ENCODE data around the gene TRIP11. TPM values are rescaled to one million over a fixed set of nuclear protein-coding genes. Genes with fewer than 3 reads are reported as not detected.
A peak's percentile ranks its signal among the peaks of the same experiment; 100 is the strongest.

TRIP11 gene
- total and polyA plus RNA-seq, 2 donors: 6.0 to 20.6 TPM

DNA sequence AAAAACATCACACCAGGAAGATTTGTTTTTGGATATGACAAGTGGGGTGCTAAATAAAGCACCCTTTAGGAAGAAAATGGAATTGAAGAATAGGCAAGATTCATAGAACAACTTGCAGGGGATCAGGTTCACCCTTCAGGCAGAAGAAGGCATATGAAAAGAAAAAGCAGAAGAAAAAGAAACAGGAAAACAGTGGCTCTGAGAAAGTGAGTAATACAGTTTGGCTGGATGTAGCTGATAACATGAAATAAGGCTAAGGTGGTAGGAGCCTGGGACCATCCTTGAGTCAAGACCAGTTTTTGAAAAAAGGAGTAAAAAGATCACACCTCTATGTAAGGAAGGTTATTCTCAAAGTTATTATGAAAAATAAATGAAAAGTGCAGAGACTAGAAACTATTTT, 42.4 kb downstream of the TRIP11 start:
- no peak for DNase-seq (ENCODE audit: low read depth in 6 of 9, low spot score in 9 of 9)
- H3K9me3 ChIP-seq (ENCODE audit: control insufficient read depth in 2 of 2, insufficient read depth in 1 of 2, low read length in 1 of 2): no peaks in the 10 kb centered on the region
- H3K27me3 ChIP-seq (ENCODE audit: control insufficient read depth in 2 of 2, insufficient read depth in 1 of 2, low read length in 1 of 2): no peaks in the 10 kb centered on the region
- H3K4me1 ChIP-seq (ENCODE audit: control insufficient read depth in 2 of 2, insufficient read depth in 2 of 2, low read length in 2 of 2): no peaks in the 10 kb centered on the region
- no peak overlapping the region for H3K4me3 ChIP-seq (ENCODE audit: low read length in 2 of 2)
- no peak overlapping the region for H3K27ac ChIP-seq (ENCODE audit: low read depth in 1 of 2, low read length in 1 of 2)
- peaks cover 7 to 33% of the 10 kb centered on the region in 2 donors for H3K36me3 ChIP-seq (ENCODE audit: control insufficient read depth in 2 of 2, insufficient read depth in 2 of 2, low read length in 1 of 2)

DNA sequence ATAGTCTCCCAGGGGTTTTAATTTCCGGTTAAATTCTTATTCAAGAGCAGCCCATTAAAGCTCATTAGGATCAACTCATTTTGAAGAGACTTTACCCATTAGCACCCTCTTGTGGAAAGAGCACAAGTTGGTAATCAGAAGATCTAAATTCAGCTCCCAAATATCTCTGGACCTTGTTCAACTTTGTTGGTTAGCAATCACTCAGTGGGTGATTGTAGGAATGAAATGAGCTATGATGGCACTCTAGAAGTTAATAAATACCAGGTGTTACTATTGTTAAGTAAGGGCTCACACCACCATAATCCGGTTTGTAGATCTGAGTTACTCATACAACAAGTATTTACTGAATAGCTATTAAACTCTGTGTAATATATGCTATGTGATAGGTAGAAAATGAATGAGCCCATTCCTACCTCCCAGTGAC, 42.9 kb downstream of the TRIP11 start:
- no peaks in the 10 kb centered on the region for H3K9me3 ChIP-seq (ENCODE audit: control insufficient read depth in 2 of 2, insufficient read depth in 1 of 2, low read length in 1 of 2)
- DNase-seq (ENCODE audit: low read depth in 6 of 9, low spot score in 9 of 9): peak; percentile 1 to 63 (median 29)
- WGBS: 71% methylated on average over 2 of the region's 2 CpGs
- no peak overlapping the region for H3K27ac ChIP-seq (ENCODE audit: low read depth in 1 of 2, low read length in 1 of 2)
- peaks cover 12 to 38% of the 10 kb centered on the region in 2 donors for H3K36me3 ChIP-seq (ENCODE audit: control insufficient read depth in 2 of 2, insufficient read depth in 2 of 2, low read length in 1 of 2)
- no peaks in the 10 kb centered on the region for H3K27me3 ChIP-seq (ENCODE audit: control insufficient read depth in 2 of 2, insufficient read depth in 1 of 2, low read length in 1 of 2)
- H3K4me1 ChIP-seq (ENCODE audit: control insufficient read depth in 2 of 2, insufficient read depth in 2 of 2, low read length in 2 of 2): no peaks in the 10 kb centered on the region
- no peak overlapping the region for H3K4me3 ChIP-seq (ENCODE audit: low read length in 2 of 2)

DNA sequence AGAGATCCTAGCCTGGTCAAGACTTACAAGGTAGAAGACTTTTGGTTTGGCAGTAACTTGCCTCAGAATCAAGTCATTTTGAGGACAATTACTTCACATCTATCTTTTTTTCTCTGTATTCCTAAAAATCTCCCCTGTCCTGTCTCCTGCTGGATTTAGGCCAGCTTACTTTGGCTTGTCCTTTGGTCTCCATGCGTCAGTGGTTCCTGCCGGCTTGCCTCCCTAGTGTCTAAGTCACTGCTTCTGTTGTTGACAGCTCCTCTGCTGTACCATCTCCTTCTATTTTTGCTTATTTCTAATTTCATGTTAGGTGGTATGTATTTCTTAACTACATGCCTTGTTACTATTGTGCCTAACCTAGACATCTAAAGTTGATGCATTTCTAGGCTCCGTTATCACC, 52.7 kb downstream of the TRIP11 start:
- Histone ChIP-seq H3K27me3 (ENCODE audit: control insufficient read depth in 2 of 2, insufficient read depth in 1 of 2, low read length in 1 of 2) (no peaks in the 10 kb centered on the region), H3K9me3 (ENCODE audit: control insufficient read depth in 2 of 2, insufficient read depth in 1 of 2, low read length in 1 of 2) (no peaks in the 10 kb centered on the region), H3K27ac (ENCODE audit: low read depth in 1 of 2, low read length in 1 of 2) (no peak overlapping the region), H3K4me1 (ENCODE audit: control insufficient read depth in 2 of 2, insufficient read depth in 2 of 2, low read length in 2 of 2) (no peaks in the 10 kb centered on the region), H3K36me3 (ENCODE audit: control insufficient read depth in 2 of 2, insufficient read depth in 2 of 2, low read length in 1 of 2) (peaks cover 41 to 67% of the 10 kb centered on the region in 2 donors), H3K4me3 (ENCODE audit: low read length in 2 of 2) (no peak overlapping the region)
- no peak for DNase-seq (ENCODE audit: low read depth in 6 of 9, low spot score in 9 of 9)
- 94% methylated on average over 3 of the region's 3 CpGs for WGBS

DNA sequence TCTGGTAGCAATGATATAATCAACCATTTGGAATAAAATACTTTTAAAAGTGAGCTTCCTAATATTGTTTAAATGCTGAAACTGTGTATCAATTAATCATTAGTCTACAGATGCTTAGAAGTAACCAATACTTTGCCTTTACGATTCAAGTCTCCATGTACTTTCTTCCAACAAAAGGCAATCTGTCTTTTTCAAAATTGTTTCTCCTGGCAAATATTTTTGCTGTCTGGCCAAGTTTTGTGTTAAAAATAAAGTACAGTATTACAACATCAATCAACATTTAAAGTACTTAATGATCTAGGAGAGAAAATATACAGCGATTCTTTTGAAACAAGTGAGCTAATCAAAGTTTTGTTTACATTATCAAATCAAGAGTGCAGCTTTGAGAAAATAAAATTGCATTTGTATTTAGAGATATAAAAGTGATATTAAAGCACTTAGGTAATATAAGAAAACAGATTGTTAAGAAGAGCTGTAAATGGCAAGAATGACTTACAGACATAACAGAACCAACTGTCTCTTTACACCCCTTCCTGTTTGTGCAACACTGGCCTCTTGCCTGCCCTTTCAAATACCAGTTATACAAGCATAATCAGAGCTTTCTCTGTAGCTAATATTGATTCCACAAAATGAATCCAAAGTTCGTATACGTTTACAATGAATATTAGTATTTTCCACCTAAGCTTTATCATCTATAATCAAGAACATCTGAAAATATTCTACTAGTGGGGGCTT, 54.2 kb downstream of the TRIP11 start:
- DNase-seq (ENCODE audit: low read depth in 6 of 9, low spot score in 9 of 9): no peak
- peaks cover 30 to 54% of the 10 kb centered on the region in 2 donors for H3K36me3 ChIP-seq (ENCODE audit: control insufficient read depth in 2 of 2, insufficient read depth in 2 of 2, low read length in 1 of 2)
- no peak overlapping the region for H3K27ac ChIP-seq (ENCODE audit: low read depth in 1 of 2, low read length in 1 of 2)
- 94% methylated on average over 4 of the region's 4 CpGs for WGBS
- H3K27me3 ChIP-seq (ENCODE audit: control insufficient read depth in 2 of 2, insufficient read depth in 1 of 2, low read length in 1 of 2): no peaks in the 10 kb centered on the region
- H3K4me3 ChIP-seq (ENCODE audit: low read length in 2 of 2): no peak overlapping the region
- H3K9me3 ChIP-seq (ENCODE audit: control insufficient read depth in 2 of 2, insufficient read depth in 1 of 2, low read length in 1 of 2): no peaks in the 10 kb centered on the region
- no peaks in the 10 kb centered on the region for H3K4me1 ChIP-seq (ENCODE audit: control insufficient read depth in 2 of 2, insufficient read depth in 2 of 2, low read length in 2 of 2)

DNA sequence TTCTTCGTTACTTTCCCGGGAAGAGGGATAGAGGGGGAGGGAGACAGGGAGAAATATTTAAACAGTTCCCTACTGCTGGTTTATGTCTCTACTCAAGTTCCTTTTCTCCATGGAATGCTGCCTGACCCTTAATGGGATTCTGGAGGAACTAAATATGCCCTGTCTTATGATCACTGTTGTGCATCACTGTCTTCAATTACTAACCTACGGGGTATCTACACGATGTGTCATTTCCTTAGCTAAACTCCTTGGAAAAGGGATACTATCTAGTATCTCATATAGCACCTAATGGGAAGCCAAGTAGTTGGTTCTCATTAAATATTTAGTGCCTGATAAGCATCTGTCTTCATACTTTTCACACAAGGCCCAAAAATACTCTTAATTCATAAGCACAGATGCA, 54.9 kb downstream of the TRIP11 start:
- Histone ChIP-seq H3K4me1 (ENCODE audit: control insufficient read depth in 2 of 2, insufficient read depth in 2 of 2, low read length in 2 of 2) (no peaks in the 10 kb centered on the region), H3K27me3 (ENCODE audit: control insufficient read depth in 2 of 2, insufficient read depth in 1 of 2, low read length in 1 of 2) (no peaks in the 10 kb centered on the region), H3K36me3 (ENCODE audit: control insufficient read depth in 2 of 2, insufficient read depth in 2 of 2, low read length in 1 of 2) (peaks cover 27 to 49% of the 10 kb centered on the region in 2 donors), H3K4me3 (ENCODE audit: low read length in 2 of 2) (no peak overlapping the region), H3K27ac (ENCODE audit: low read depth in 1 of 2, low read length in 1 of 2) (no peak overlapping the region), H3K9me3 (ENCODE audit: control insufficient read depth in 2 of 2, insufficient read depth in 1 of 2, low read length in 1 of 2) (no peaks in the 10 kb centered on the region)
- 82% methylated on average over 4 of the region's 4 CpGs for WGBS
- DNase-seq (ENCODE audit: low read depth in 6 of 9, low spot score in 9 of 9): no peak

GRCh38 chr14:91983588-91983987, 56.3 kb downstream of the TRIP11 start:
- Histone ChIP-seq H3K27ac (ENCODE audit: low read depth in 1 of 2, low read length in 1 of 2) (no peak overlapping the region), H3K36me3 (ENCODE audit: control insufficient read depth in 2 of 2, insufficient read depth in 2 of 2, low read length in 1 of 2) (peaks cover 22 to 41% of the 10 kb centered on the region in 2 donors), H3K4me1 (ENCODE audit: control insufficient read depth in 2 of 2, insufficient read depth in 2 of 2, low read length in 2 of 2) (no peaks in the 10 kb centered on the region), H3K4me3 (ENCODE audit: low read length in 2 of 2) (no peak overlapping the region), H3K9me3 (ENCODE audit: control insufficient read depth in 2 of 2, insufficient read depth in 1 of 2, low read length in 1 of 2) (no peaks in the 10 kb centered on the region), H3K27me3 (ENCODE audit: control insufficient read depth in 2 of 2, insufficient read depth in 1 of 2, low read length in 1 of 2) (no peaks in the 10 kb centered on the region)
- WGBS: 98% methylated on average over 4 of the region's 4 CpGs
- DNase-seq (ENCODE audit: low read depth in 6 of 9, low spot score in 9 of 9): no peak

- H3K9me3 ChIP-seq (ENCODE audit: control insufficient read depth in 2 of 2, insufficient read depth in 1 of 2, low read length in 1 of 2): no peaks in the 10 kb centered on the region
- peaks cover 10 to 15% of the 10 kb centered on the region in 2 donors for H3K36me3 ChIP-seq (ENCODE audit: control insufficient read depth in 2 of 2, insufficient read depth in 2 of 2, low read length in 1 of 2)
Measured at GRCh38 chr14:91980157-91980556, 59.7 kb downstream of the TRIP11 start.

DNA sequence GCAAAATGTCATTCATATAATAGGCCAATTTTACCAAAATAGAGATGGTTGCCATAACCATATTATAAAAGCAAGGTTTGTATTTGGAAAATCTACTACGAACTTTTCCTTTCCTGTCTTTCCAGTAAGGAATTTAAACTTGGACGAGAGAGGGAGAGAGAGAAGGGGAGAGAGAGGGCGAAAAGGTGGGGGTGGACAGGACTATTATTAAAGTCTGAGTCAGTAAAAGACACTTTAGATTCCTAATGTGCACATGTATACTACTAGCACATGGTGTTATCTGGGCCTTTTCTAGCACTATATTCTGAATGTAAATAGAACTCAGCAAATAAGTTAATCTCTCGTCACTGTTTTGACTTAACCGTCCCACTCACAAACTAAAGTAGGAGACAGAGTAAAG, 62.0 kb downstream of the TRIP11 start:
- Histone ChIP-seq H3K27me3 (ENCODE audit: control insufficient read depth in 2 of 2, insufficient read depth in 1 of 2, low read length in 1 of 2) (no peaks in the 10 kb centered on the region), H3K27ac (ENCODE audit: low read depth in 1 of 2, low read length in 1 of 2) (no peak overlapping the region), H3K36me3 (ENCODE audit: control insufficient read depth in 2 of 2, insufficient read depth in 2 of 2, low read length in 1 of 2) (peaks cover 12% of the 10 kb centered on the region in 2 donors), H3K4me1 (ENCODE audit: control insufficient read depth in 2 of 2, insufficient read depth in 2 of 2, low read length in 2 of 2) (no peaks in the 10 kb centered on the region), H3K4me3 (ENCODE audit: low read length in 2 of 2) (no peak overlapping the region), H3K9me3 (ENCODE audit: control insufficient read depth in 2 of 2, insufficient read depth in 1 of 2, low read length in 1 of 2) (no peaks in the 10 kb centered on the region)
- 99% methylated on average over 5 of the region's 5 CpGs for WGBS
- DNase-seq (ENCODE audit: low read depth in 6 of 9, low spot score in 9 of 9): no peak

More at GRCh38 chr14:91980157-91980556, 59.7 kb downstream of the TRIP11 start:
- no peak for DNase-seq (ENCODE audit: low read depth in 6 of 9, low spot score in 9 of 9)
- Histone ChIP-seq H3K27me3 (ENCODE audit: control insufficient read depth in 2 of 2, insufficient read depth in 1 of 2, low read length in 1 of 2) (no peaks in the 10 kb centered on the region), H3K4me1 (ENCODE audit: control insufficient read depth in 2 of 2, insufficient read depth in 2 of 2, low read length in 2 of 2) (no peaks in the 10 kb centered on the region), H3K27ac (ENCODE audit: low read depth in 1 of 2, low read length in 1 of 2) (no peak overlapping the region), H3K4me3 (ENCODE audit: low read length in 2 of 2) (no peak overlapping the region)

DNA sequence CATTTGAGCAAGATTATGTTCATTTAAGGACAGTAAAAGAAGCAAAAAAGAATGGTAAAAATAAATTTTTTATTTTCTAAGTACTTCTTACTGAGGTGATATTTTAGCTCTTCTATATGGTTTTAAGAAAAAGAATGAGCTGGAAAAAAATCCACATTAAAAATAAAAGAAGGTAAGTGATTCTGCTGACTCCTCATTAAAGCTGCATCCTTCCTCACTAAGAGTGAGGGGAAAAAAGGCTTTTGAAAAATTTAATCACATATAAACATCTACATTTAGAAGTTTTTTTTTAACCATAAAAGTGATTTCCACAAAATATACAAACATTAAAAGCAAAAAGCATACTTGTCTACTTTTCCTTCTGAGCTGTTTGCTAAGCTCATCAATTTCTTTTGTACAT, 64.1 kb downstream of the TRIP11 start:
- no peak for DNase-seq (ENCODE audit: low read depth in 6 of 9, low spot score in 9 of 9)
- H3K4me1 ChIP-seq (ENCODE audit: control insufficient read depth in 2 of 2, insufficient read depth in 2 of 2, low read length in 2 of 2): no peaks in the 10 kb centered on the region
- H3K9me3 ChIP-seq (ENCODE audit: control insufficient read depth in 2 of 2, insufficient read depth in 1 of 2, low read length in 1 of 2): no peaks in the 10 kb centered on the region
- peaks cover 14 to 25% of the 10 kb centered on the region in 2 donors for H3K36me3 ChIP-seq (ENCODE audit: control insufficient read depth in 2 of 2, insufficient read depth in 2 of 2, low read length in 1 of 2)
- H3K4me3 ChIP-seq (ENCODE audit: low read length in 2 of 2): no peak overlapping the region
- H3K27me3 ChIP-seq (ENCODE audit: control insufficient read depth in 2 of 2, insufficient read depth in 1 of 2, low read length in 1 of 2): no peaks in the 10 kb centered on the region
- H3K27ac ChIP-seq (ENCODE audit: low read depth in 1 of 2, low read length in 1 of 2): no peak overlapping the region

All from thymus (tissue), 11 donors.